HG03097 (cell line): ENCODE results near the gene PMP22.
A peak's percentile ranks its signal among the peaks of the same experiment; 100 is the strongest.
"Not testable (repeated sequence)": the region's sequence is repeated elsewhere in the genome, so short reads cannot be mapped to it uniquely, and the experiment has no call there.

Experiments used
- ATAC-seq: cut with Tn5 transposase; IDR thresholded peaks from one replicate; pipeline ENCODE4 v1.9.1; 2021; ENCODE audit not compliant: unreplicated experiment, low FRiP score

PMP22 gene

GRCh38 chr17:15257258-15257788 lies 7.8 kb downstream of the PMP22 start:
- peak; percentile 83 for ATAC-seq

- no peak for ATAC-seq
These were observed 8.4 kb downstream of the PMP22 start for GRCh38 chr17:15256689-15257088.

- no peak for ATAC-seq
These were observed 9.2 kb downstream of the PMP22 start for GRCh38 chr17:15255713-15256454.

GRCh38 chr17:15250135-15250860 lies 14.8 kb downstream of the PMP22 start:
- ATAC-seq: no peak

- no peak for ATAC-seq
These were observed 15.6 kb downstream of the PMP22 start for GRCh38 chr17:15249487-15249886.

- no peak for ATAC-seq
These were observed 17.1 kb downstream of the PMP22 start for GRCh38 chr17:15247891-15248529.

GRCh38 chr17:15245054-15245453 lies 20.1 kb downstream of the PMP22 start:
- no peak for ATAC-seq

- ATAC-seq: no peak
These were observed 24.5 kb downstream of the PMP22 start for GRCh38 chr17:15240644-15241043.

GRCh38 chr17:15239491-15239890 lies 25.6 kb downstream of the PMP22 start:
- ATAC-seq: no peak

GRCh38 chr17:15238676-15239422 lies 26.3 kb downstream of the PMP22 start:
- no peak for ATAC-seq

- no peak for ATAC-seq
These were observed 27.1 kb downstream of the PMP22 start for GRCh38 chr17:15238057-15238456.

- no peak for ATAC-seq
These were observed 28.1 kb downstream of the PMP22 start for GRCh38 chr17:15237106-15237425.

- ATAC-seq: no peak
These were observed 28.6 kb downstream of the PMP22 start for GRCh38 chr17:15236281-15237105.

- ATAC-seq: no peak
These were observed 31.2 kb downstream of the PMP22 start for GRCh38 chr17:15233971-15234370.

- no peak for ATAC-seq
These were observed 31.9 kb downstream of the PMP22 start for GRCh38 chr17:15233022-15233805.

- no peak for ATAC-seq
These were observed 32.6 kb downstream of the PMP22 start for GRCh38 chr17:15232517-15232915.

GRCh38 chr17:15231851-15232516 lies 33.1 kb downstream of the PMP22 start:
- ATAC-seq: no peak

- no peak for ATAC-seq
These were observed 34.3 kb downstream of the PMP22 start for GRCh38 chr17:15230866-15231265.

- ATAC-seq: not testable (repeated sequence)
These were observed 43.3 kb downstream of the PMP22 start for GRCh38 chr17:15221827-15222226.
